Epithelial cell of esophagus (primary cell): ENCODE data around the gene TBXAS1.

Source experiments
- DNase-seq: peaks from one replicate; pipeline ENCODE4 v3.0.0; 2010; ENCODE audit warnings: low read depth
- H3K4me3 ChIP-seq: 2 replicates; pipeline ENCODE4 v1.5.1; 2011; ENCODE audit warnings: mild to moderate bottlenecking, low read length, control low read depth
- CTCF ChIP-seq: IDR thresholded peaks from 2 replicates; pipeline ENCODE4 v1.5.1; 2011; ENCODE audit warnings: low read depth, mild to moderate bottlenecking, low read length, control low read depth, inconsistent platforms; ENCODE audit not compliant: insufficient read depth; ENCODE audit errors: missing control alignments

TBXAS1 gene

GRCh38 chr7:139959718-139960117 is 130.7 kb downstream of the TBXAS1 start:
- H3K4me3 ChIP-seq = no peak overlapping the region
- TF ChIP-seq CTCF = no peak
- DNase-seq = no peak

DNA sequence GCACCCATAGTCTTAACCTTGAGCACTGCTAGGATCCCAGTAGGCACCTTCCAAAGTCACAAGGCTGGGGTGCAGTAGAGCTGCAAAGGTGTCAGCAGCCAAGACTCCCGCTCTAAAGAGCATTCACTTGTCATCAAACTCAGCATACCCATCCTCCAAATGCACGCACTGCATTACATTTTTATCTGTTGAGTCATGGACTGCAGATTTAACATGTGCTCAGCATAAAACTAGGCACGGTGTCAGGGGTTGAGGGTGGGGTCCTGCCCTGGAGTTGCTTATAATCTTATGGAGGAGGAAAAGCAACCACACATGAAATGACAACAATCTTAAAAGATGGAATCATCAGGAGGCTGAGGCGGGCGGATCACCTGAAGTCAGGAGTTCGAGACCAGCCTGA is 131.1 kb downstream of the TBXAS1 start:
- no peak overlapping the region for H3K4me3 ChIP-seq
- peak; percentile 16 for DNase-seq
- no peak for TF ChIP-seq CTCF

- no peak for TF ChIP-seq CTCF
- no peak overlapping the region for H3K4me3 ChIP-seq
- DNase-seq = no peak
These were observed 137.0 kb downstream of the TBXAS1 start for GRCh38 chr7:139965942-139966628.

- DNase-seq = no peak
- no peak overlapping the region for H3K4me3 ChIP-seq
- TF ChIP-seq CTCF = no peak
These were observed 137.9 kb downstream of the TBXAS1 start for GRCh38 chr7:139966949-139967348.

DNA sequence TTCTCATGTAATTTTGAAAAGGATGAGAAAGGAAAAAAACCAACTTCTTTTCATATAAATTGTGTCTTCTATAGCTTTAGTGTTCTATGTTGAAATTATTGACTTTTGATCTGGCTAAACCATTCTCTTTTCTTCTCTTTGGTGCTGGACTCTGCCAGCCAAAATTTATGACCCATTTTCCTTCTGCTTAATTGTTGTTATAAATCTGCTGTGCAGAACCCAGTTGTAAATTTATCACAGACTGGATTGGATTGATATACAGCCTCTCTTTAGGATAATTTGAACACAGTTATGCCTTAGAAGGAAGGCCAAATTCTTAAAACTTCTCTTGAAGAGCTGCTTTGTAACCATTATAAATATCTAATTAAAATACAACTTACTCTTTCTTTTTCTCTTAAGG is 139.9 kb downstream of the TBXAS1 start:
- no peak for DNase-seq
- no peak for TF ChIP-seq CTCF
- H3K4me3 ChIP-seq = no peak overlapping the region

DNA sequence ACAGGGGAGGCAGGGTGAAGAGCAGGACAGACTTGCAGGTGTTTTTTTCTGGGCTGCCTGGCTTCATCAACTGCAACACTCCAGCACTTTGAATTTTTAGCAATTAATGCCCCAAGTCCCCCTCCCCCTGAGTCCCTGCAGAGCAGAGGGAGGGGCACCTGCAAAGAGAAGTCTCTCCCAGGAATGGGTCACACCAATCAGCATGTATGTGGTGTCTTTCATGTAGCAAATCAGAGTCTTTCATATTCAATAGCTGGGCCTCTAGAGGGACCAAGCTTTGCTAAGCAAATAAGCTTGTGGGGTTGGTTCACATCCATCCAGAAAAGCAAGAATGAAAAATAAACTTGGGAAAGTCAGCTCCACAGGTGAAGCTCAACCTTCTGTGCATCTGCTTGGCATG is 143.0 kb downstream of the TBXAS1 start:
- no peak overlapping the region for H3K4me3 ChIP-seq
- no peak for TF ChIP-seq CTCF
- no peak for DNase-seq
